ENCODE measurements around the gene DDI2.

DDI2 gene

GRCh38 chr1:15654091-15654690, 36.9 kb downstream of the DDI2 start:
- Histone ChIP-seq H3K36me3 (ENCODE audit: insufficient read depth, low read depth, low read length) (peaks cover 79% of the 10 kb centered on the region), H3K27ac (ENCODE audit: low read length) (no peak overlapping the region), H3K4me3 (ENCODE audit: low read length) (no peak overlapping the region), H3K9ac (ENCODE audit: low read depth, low read length) (no peak overlapping the region), H3K9me3 (ENCODE audit: insufficient read depth, low read depth, low read length) (no peaks in the 10 kb centered on the region), H3K27me3 (ENCODE audit: insufficient read depth, low read length) (no peaks in the 10 kb centered on the region), H3K4me1 (ENCODE audit: insufficient read depth, low read length) (no peaks in the 10 kb centered on the region)

GRCh38 chr1:15656464-15656863, 39.2 kb downstream of the DDI2 start:
- H3K9me3 ChIP-seq (ENCODE audit: insufficient read depth, low read depth, low read length) = no peaks in the 10 kb centered on the region
- H3K27me3 ChIP-seq (ENCODE audit: insufficient read depth, low read length) = no peaks in the 10 kb centered on the region
- peaks cover 82% of the 10 kb centered on the region for H3K36me3 ChIP-seq (ENCODE audit: insufficient read depth, low read depth, low read length)
- H3K9ac ChIP-seq (ENCODE audit: low read depth, low read length) = no peak overlapping the region
- H3K27ac ChIP-seq (ENCODE audit: low read length) = no peak overlapping the region
- H3K4me3 ChIP-seq (ENCODE audit: low read length) = no peak overlapping the region
- H3K4me1 ChIP-seq (ENCODE audit: insufficient read depth, low read length) = no peaks in the 10 kb centered on the region

- H3K9me3 ChIP-seq (ENCODE audit: insufficient read depth, low read depth, low read length) = no peaks in the 10 kb centered on the region
- no peak overlapping the region for H3K4me3 ChIP-seq (ENCODE audit: low read length)
- H3K36me3 ChIP-seq (ENCODE audit: insufficient read depth, low read depth, low read length) = peaks cover 82% of the 10 kb centered on the region
- H3K4me1 ChIP-seq (ENCODE audit: insufficient read depth, low read length) = no peaks in the 10 kb centered on the region
- no peak overlapping the region for H3K27ac ChIP-seq (ENCODE audit: low read length)
- H3K9ac ChIP-seq (ENCODE audit: low read depth, low read length) = no peak overlapping the region
- H3K27me3 ChIP-seq (ENCODE audit: insufficient read depth, low read length) = no peaks in the 10 kb centered on the region
These were observed 39.8 kb downstream of the DDI2 start for GRCh38 chr1:15657021-15657420.

GRCh38 chr1:15660151-15660550, 42.9 kb downstream of the DDI2 start:
- Histone ChIP-seq H3K36me3 (ENCODE audit: insufficient read depth, low read depth, low read length) (peaks cover 71% of the 10 kb centered on the region), H3K4me3 (ENCODE audit: low read length) (no peak overlapping the region), H3K27me3 (ENCODE audit: insufficient read depth, low read length) (no peaks in the 10 kb centered on the region), H3K9me3 (ENCODE audit: insufficient read depth, low read depth, low read length) (no peaks in the 10 kb centered on the region), H3K4me1 (ENCODE audit: insufficient read depth, low read length) (no peaks in the 10 kb centered on the region), H3K27ac (ENCODE audit: low read length) (no peak overlapping the region), H3K9ac (ENCODE audit: low read depth, low read length) (no peak overlapping the region)

- no peak overlapping the region for H3K9ac ChIP-seq (ENCODE audit: low read depth, low read length)
- no peak overlapping the region for H3K27ac ChIP-seq (ENCODE audit: low read length)
- no peaks in the 10 kb centered on the region for H3K9me3 ChIP-seq (ENCODE audit: insufficient read depth, low read depth, low read length)
- H3K36me3 ChIP-seq (ENCODE audit: insufficient read depth, low read depth, low read length) = peaks cover 52% of the 10 kb centered on the region
- H3K4me3 ChIP-seq (ENCODE audit: low read length) = no peak overlapping the region
- H3K4me1 ChIP-seq (ENCODE audit: insufficient read depth, low read length) = no peaks in the 10 kb centered on the region
- H3K27me3 ChIP-seq (ENCODE audit: insufficient read depth, low read length) = no peaks in the 10 kb centered on the region
These were observed 45.2 kb downstream of the DDI2 start for GRCh38 chr1:15662477-15662876.

GRCh38 chr1:15663925-15664324, 46.7 kb downstream of the DDI2 start:
- Histone ChIP-seq H3K4me1 (ENCODE audit: insufficient read depth, low read length) (peaks cover 5% of the 10 kb centered on the region; the same call in 1 of the 2 replicates), H3K9me3 (ENCODE audit: insufficient read depth, low read depth, low read length) (no peaks in the 10 kb centered on the region), H3K36me3 (ENCODE audit: insufficient read depth, low read depth, low read length) (peaks cover 44% of the 10 kb centered on the region), H3K9ac (ENCODE audit: low read depth, low read length) (no peak overlapping the region), H3K27ac (ENCODE audit: low read length) (no peak overlapping the region), H3K27me3 (ENCODE audit: insufficient read depth, low read length) (no peaks in the 10 kb centered on the region), H3K4me3 (ENCODE audit: low read length) (no peak overlapping the region)

- Histone ChIP-seq H3K27me3 (ENCODE audit: insufficient read depth, low read length) (no peaks in the 10 kb centered on the region), H3K9ac (ENCODE audit: low read depth, low read length) (no peak overlapping the region), H3K36me3 (ENCODE audit: insufficient read depth, low read depth, low read length) (peaks cover 9% of the 10 kb centered on the region; the same call in 1 of the 2 replicates), H3K9me3 (ENCODE audit: insufficient read depth, low read depth, low read length) (no peaks in the 10 kb centered on the region), H3K4me1 (ENCODE audit: insufficient read depth, low read length) (peaks cover 5% of the 10 kb centered on the region; the same call in 1 of the 2 replicates), H3K4me3 (ENCODE audit: low read length) (no peak overlapping the region), H3K27ac (ENCODE audit: low read length) (no peak overlapping the region)
These were observed 50.1 kb downstream of the DDI2 start for GRCh38 chr1:15667362-15667761.

- Histone ChIP-seq H3K9ac (ENCODE audit: low read depth, low read length) (no peak overlapping the region), H3K4me1 (ENCODE audit: insufficient read depth, low read length) (peaks cover 5% of the 10 kb centered on the region; the same call in 1 of the 2 replicates), H3K27me3 (ENCODE audit: insufficient read depth, low read length) (no peaks in the 10 kb centered on the region), H3K36me3 (ENCODE audit: insufficient read depth, low read depth, low read length) (0 out of 2 replicates have a peak, but pooled peaks cover 3% of the 10 kb centered on the region), H3K9me3 (ENCODE audit: insufficient read depth, low read depth, low read length) (no peaks in the 10 kb centered on the region), H3K4me3 (ENCODE audit: low read length) (no peak overlapping the region), H3K27ac (ENCODE audit: low read length) (no peak overlapping the region)
These were observed 51.0 kb downstream of the DDI2 start for GRCh38 chr1:15668089-15668754.

GRCh38 chr1:15669074-15669473, 51.8 kb downstream of the DDI2 start:
- Histone ChIP-seq H3K9me3 (ENCODE audit: insufficient read depth, low read depth, low read length) (no peaks in the 10 kb centered on the region), H3K4me1 (ENCODE audit: insufficient read depth, low read length) (peaks cover 5% of the 10 kb centered on the region; the same call in 1 of the 2 replicates), H3K9ac (ENCODE audit: low read depth, low read length) (no peak overlapping the region), H3K27me3 (ENCODE audit: insufficient read depth, low read length) (no peaks in the 10 kb centered on the region), H3K4me3 (ENCODE audit: low read length) (no peak overlapping the region), H3K27ac (ENCODE audit: low read length) (no peak overlapping the region), H3K36me3 (ENCODE audit: insufficient read depth, low read depth, low read length) (no peaks in the 10 kb centered on the region)

GRCh38 chr1:15669864-15670263, 52.6 kb downstream of the DDI2 start:
- Histone ChIP-seq H3K27me3 (ENCODE audit: insufficient read depth, low read length) (no peaks in the 10 kb centered on the region), H3K4me3 (ENCODE audit: low read length) (no peak overlapping the region), H3K9me3 (ENCODE audit: insufficient read depth, low read depth, low read length) (no peaks in the 10 kb centered on the region)

GRCh38 chr1:15671430-15671829, 54.2 kb downstream of the DDI2 start:
- no peak overlapping the region for H3K9ac ChIP-seq (ENCODE audit: low read depth, low read length)
- H3K4me3 ChIP-seq (ENCODE audit: low read length) = no peak overlapping the region
- H3K36me3 ChIP-seq (ENCODE audit: insufficient read depth, low read depth, low read length) = no peaks in the 10 kb centered on the region

More at GRCh38 chr1:15669864-15670263, 52.6 kb downstream of the DDI2 start:
- Histone ChIP-seq H3K9ac (ENCODE audit: low read depth, low read length) (no peak overlapping the region), H3K36me3 (ENCODE audit: insufficient read depth, low read depth, low read length) (no peaks in the 10 kb centered on the region), H3K4me1 (ENCODE audit: insufficient read depth, low read length) (peaks cover 5% of the 10 kb centered on the region; the same call in 1 of the 2 replicates), H3K27ac (ENCODE audit: low read length) (no peak overlapping the region)

More at GRCh38 chr1:15671430-15671829, 54.2 kb downstream of the DDI2 start:
- no peaks in the 10 kb centered on the region for H3K27me3 ChIP-seq (ENCODE audit: insufficient read depth, low read length)
- no peak overlapping the region for H3K27ac ChIP-seq (ENCODE audit: low read length)
- H3K9me3 ChIP-seq (ENCODE audit: insufficient read depth, low read depth, low read length) = no peaks in the 10 kb centered on the region
- peaks cover 5% of the 10 kb centered on the region; the same call in 1 of the 2 replicates for H3K4me1 ChIP-seq (ENCODE audit: insufficient read depth, low read length)

All from iPS-20b (cell line).